SK-N-DZ (cell line): Measurements from ENCODE around the gene BLM.

Source experiments
- DNase-seq: peaks from one replicate; pipeline ENCODE4 v3.0.0-alpha.2; 2015; ENCODE audit warnings: low spot score

BLM gene

GRCh38 chr15:90787881-90788280, 70.7 kb downstream of the BLM start:
- no peak for DNase-seq

- DNase-seq, result no peak
Observed at GRCh38 chr15:90789462-90789861, 72.3 kb downstream of the BLM start.

- no peak for DNase-seq
Observed at GRCh38 chr15:90790057-90790456, 72.9 kb downstream of the BLM start.

GRCh38 chr15:90790561-90790960, 73.4 kb downstream of the BLM start:
- DNase-seq, result no peak

- no peak for DNase-seq
Observed at GRCh38 chr15:90794538-90794937, 77.4 kb downstream of the BLM start.

- no peak for DNase-seq
Observed at GRCh38 chr15:90799639-90800170, 82.6 kb downstream of the BLM start.

GRCh38 chr15:90801803-90802202, 84.7 kb downstream of the BLM start:
- DNase-seq, result no peak

GRCh38 chr15:90807074-90807785, 90.1 kb downstream of the BLM start:
- no peak for DNase-seq

GRCh38 chr15:90807786-90808086, 90.6 kb downstream of the BLM start:
- DNase-seq, result no peak

- DNase-seq, result no peak
Observed at GRCh38 chr15:90808517-90809235, 91.5 kb downstream of the BLM start.

GRCh38 chr15:90809536-90809935, 92.4 kb downstream of the BLM start:
- DNase-seq, result no peak

GRCh38 chr15:90810354-90810753, 93.2 kb downstream of the BLM start:
- DNase-seq, result no peak

GRCh38 chr15:90812171-90812957, 95.2 kb downstream of the BLM start:
- no peak for DNase-seq

GRCh38 chr15:90812958-90813265, 95.8 kb downstream of the BLM start:
- DNase-seq, result no peak

GRCh38 chr15:90813796-90814190, 96.6 kb downstream of the BLM start:
- DNase-seq, result no peak

GRCh38 chr15:90814191-90814821, 97.2 kb downstream of the BLM start:
- no peak for DNase-seq

- DNase-seq, result no peak
Observed at GRCh38 chr15:90816401-90817116, 99.4 kb downstream of the BLM start.

- no peak for DNase-seq
Observed at GRCh38 chr15:90817117-90818057, 100.2 kb downstream of the BLM start.

- peak; percentile 59 for DNase-seq
Observed at GRCh38 chr15:90818251-90819210, 101.4 kb downstream of the BLM start.
